Anterior cingulate cortex (tissue), 58 donors: ENCODE measurements around the gene FHOD3.

Experiments
- DNase-seq, 58 donors: peaks; one replicate each; lab custom pipeline; 2025; lab: John Stamatoyannopoulos, UW

The FHOD3 gene

GRCh38 chr18:36295214-36295613 is 2.3 kb upstream of the FHOD3 start:
- no peak for DNase-seq

DNA sequence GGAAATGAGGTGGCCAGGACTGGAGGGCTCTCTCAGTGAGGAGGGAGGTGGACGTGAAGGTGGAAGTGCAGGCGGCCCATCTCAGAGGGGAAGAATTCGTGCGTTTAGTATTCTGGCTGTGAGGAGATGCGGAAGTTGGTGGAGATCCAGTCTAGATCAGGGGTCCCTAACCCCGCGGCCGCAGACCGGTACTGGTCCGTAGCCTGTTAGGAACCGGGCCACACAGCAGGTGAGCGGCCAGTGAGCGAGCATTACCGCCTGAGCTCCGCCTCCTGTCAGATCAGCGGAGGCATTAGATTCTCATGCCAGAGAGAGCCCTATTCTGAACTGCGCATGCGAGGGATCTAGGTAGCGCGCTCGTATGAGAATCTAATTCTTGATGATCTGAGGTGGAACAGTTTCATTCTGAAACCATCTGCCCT is 1.6 kb upstream of the FHOD3 start:
- DNase-seq = peak in 2 of 58 donors; percentile 5 to 11

DNA sequence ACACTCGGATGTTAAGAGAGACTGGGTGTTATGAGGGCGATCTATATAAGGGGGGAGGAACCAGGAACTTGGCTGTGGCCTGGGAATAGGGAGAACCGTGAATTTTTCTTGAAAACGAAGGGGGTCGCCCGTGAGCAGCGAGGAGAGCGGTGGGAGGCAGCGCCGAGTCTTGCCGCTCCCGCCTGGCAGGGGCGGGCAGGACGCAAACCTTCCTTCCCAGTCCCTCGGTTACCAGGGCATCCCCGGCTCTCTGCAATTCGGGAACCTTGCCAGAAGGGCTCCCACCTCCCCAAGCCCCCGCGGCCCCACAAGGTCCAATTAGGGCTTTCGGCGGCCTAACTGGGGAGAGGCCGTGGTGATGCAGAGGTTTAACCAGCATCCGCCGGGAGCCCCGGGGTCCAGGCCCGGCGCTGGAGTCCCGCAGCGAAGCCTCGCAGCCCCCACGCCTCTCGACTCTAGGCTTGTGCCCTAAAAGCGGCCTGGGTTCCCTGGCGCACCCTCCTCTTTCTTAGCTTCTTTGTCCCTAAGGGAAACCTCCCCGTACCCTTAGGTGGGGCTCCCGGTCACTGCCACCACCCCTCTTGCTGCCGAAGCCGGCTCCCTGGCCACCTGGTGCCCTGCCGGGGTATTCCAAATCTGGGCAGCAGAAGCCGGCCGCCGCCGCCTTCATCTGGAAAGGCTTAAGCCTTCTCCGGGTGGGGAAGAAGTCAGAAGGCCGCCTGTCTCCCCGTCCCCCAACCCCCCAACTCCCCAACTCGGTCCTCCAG is 680 bp upstream of the FHOD3 start:
- DNase-seq = peak in 57 of 58 donors; percentile 34 to 86 (median 69)

DNA sequence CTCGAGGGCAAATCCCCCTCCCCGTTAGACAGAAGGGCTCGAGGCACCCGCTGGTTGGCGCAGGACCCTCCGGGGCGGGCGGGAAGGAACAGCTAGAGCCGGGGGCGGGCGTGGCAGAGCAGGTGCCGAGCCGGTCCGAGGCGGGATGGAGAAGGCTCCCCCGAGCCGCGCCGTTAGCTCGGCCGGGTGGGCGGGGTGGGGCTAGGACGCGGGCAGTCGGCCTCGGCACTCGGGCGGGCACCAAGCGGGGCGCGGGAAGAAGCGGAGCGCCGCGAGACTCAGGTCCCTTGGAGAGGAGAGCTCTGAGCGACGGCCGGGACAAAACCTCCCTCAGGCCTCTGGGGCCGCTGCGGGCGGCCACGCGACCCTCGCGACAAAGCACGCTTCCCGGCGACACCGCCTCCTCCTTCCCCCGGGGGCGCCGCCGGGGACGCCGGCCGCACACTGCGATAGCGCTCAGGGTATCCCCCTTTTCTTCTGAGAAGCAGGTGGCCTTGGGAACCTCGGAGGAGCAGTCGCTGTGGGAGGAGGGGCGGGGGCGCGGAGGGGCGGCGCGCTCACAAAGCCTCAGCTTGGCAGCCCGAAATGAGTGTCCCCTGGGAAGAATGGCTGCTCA is 721 bp downstream of the FHOD3 start:
- DNase-seq = peak in 11 of 58 donors; percentile 3 to 56 (median 18)

- no peak for DNase-seq
Observed at GRCh38 chr18:36299015-36299414, 1.5 kb downstream of the FHOD3 start.

- no peak for DNase-seq
Observed at GRCh38 chr18:36300211-36300610, 2.7 kb downstream of the FHOD3 start.

GRCh38 chr18:36301884-36302283 is 4.4 kb downstream of the FHOD3 start:
- no peak for DNase-seq

DNA sequence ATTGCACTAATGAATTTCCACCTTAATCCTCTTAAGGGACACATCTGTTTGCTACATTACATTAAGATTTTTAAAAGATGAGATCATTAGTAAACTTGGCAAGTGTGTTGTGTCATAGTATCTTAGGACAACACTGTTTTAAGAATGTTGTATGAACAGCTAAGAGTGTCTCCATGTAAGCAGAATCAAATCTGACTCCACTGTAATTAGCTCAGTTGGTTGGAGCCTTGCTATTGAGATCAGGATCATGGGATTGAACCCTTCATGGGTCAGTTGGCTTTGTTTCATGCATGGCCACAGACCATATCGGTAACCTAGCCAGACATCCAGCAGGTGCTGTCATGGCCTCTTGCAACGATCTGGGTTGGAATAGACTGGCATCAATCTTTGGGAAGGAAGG is 5.2 kb downstream of the FHOD3 start:
- no peak for DNase-seq

- no peak for DNase-seq
Observed at GRCh38 chr18:36303211-36303844, 5.8 kb downstream of the FHOD3 start.

DNA sequence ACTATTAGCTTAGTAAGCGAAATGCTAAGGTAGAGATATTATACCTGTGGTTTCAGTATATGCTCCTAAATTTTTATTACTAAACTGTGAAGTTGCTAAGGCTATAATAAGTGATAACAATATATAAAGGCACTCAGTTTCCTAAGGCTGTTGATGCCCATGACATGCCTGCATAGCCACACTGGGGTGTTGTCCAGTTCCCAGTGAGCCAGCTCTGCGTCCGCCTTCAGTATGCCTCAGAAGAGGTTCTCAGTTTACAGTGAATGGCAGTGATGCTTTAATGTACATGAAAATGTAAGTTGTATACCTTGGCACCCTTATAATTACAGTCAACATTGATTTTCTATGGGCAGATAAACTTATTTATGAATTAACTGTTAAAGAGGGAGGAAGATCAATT is 7.2 kb downstream of the FHOD3 start:
- DNase-seq = no peak

GRCh38 chr18:36305375-36305774 is 7.9 kb downstream of the FHOD3 start:
- no peak for DNase-seq

DNA sequence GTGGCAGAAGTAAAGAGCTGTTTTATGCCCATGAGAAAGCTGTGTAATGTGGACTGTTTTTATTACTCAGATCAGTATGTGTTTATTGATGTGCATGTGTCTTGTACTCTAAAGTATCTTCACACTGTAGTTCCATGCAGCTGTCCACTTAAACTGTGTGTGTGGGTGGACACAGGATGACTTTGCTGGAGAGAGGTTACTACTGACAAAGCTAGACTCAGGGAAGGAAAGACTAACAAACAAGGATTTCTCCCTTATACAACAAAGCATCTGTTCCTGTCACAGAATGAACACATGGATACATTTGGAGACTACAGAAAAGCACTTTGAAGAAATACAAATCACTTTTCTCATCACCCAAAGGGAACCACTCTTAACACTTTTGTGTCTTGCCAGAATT is 10.0 kb downstream of the FHOD3 start:
- peak in 1 of 58 donors; percentile 21 for DNase-seq

GRCh38 chr18:36308711-36309435 is 11.4 kb downstream of the FHOD3 start:
- no peak for DNase-seq

DNA sequence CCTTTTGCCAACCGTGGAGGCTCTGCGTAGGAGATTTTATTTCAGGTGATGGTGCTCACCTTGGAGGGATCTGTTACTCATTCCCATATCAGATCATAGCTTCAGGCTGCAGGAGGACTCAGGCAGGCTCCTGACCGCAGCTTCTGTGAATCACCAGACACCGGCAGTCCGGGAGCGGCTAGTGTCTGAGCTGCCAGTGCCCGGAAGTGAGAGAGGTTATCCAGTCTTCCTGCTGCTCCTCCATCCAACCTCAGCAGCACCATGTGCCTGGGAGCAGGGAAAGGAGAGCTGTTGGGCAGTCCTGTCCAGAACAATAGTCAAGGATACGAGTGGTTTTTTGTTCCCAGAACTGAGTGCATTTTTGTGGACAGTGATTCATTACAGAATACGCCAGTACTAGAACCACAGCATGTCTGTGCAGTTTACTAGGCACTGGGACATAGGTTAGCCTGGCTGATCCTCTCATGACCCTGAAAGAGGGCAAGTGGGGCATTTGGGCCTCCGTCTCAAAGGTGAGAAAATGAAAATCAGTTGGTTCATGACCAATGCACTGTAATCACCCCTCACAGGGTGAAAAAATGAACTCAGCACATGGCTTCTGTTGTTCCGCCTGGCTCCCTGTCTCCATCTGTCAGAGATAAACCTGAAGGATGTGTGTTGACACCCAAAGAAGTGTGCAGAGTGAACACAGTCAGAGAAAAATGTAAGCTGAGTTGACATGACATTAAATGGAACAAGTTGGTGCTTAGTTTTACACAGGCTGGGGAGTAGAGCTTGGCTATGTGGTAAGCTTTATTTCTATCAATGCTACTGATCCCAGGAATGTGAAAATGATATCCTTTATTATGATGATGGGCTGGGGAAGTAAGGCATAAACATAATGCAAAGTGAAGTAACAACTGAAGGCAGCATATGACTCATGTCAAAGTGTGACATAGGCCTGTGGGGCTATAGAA is 12.2 kb downstream of the FHOD3 start:
- DNase-seq = no peak

GRCh38 chr18:36311026-36311570 is 13.6 kb downstream of the FHOD3 start:
- no peak for DNase-seq

GRCh38 chr18:36312806-36313395 is 15.4 kb downstream of the FHOD3 start:
- DNase-seq = no peak

DNA sequence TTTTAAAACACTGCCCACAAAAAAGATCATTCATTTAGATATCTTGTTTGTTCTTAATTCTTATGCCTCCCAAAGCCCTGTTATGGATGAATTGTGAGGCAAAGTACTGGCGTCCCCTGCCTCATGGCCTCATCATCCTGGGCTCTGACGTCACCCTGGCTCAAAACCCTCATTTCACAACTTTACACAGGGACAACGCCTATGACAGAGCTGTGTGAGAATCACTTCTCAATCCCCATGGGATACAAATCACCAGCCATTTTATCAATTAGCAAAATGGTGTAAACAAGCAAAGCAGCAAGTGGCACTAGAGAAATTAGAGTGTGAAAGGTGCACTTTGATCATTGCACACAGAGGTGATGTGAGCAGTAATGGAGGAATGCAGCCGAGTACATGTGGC is 16.6 kb downstream of the FHOD3 start:
- DNase-seq = no peak

DNA sequence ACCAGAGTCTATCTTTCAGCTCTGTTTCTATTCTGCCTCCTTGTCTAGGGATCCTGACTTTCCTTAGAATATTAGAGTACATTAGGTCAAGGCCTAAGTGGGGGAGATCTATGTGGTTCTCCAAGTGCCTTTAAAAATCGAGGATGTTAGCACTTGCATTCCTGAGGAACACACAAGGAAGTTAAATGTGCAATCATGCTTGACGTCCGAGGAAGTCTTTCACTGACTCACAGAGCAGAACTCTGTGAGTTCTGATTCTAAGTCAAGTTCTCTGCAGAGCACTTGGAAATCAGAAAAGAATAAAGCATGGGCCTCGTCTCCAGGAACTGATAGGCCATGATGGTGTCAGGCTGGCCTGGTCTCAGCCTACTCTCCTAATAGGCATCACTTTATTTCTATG is 17.2 kb downstream of the FHOD3 start:
- DNase-seq = no peak

GRCh38 chr18:36315736-36316135 is 18.2 kb downstream of the FHOD3 start:
- no peak for DNase-seq
